Activated T-helper 1 cell treated with Interleukin-2 at 50 U/mL for 16 hours (primary cell): Measurements from ENCODE around the gene IFNA6.

Source experiments
- DNase-seq: peaks from one replicate; pipeline ENCODE4 v3.0.0-alpha.2; 2020; ENCODE audit warnings: low read depth

IFNA6 gene

GRCh38 chr9:21331676-21332402 lies 18.8 kb downstream of the IFNA6 start:
- DNase-seq, result no peak

GRCh38 chr9:21326526-21327139 lies 24.1 kb downstream of the IFNA6 start:
- DNase-seq, result no peak

DNA sequence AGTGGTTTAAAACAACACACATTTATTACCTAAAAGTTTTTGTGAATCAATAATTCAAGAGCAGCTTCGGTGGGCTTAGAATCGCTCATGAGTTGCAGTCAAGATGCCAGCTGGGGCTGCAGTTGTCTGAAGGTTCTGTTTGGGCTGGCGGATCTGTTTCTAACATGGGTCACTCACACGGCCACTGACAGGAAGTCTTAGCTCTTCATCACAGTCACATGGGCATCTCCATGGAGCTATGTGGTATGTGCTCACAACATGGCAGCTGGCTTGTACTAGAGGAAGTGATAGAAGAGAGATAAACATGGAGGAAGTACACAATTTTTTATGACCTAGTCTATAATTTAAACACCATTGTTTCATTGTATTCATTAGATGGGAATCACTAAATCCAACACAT lies 26.6 kb downstream of the IFNA6 start:
- DNase-seq, result no peak

- no peak for DNase-seq
These were observed 27.7 kb downstream of the IFNA6 start for GRCh38 chr9:21322911-21323461.

GRCh38 chr9:21320465-21320864 lies 30.2 kb downstream of the IFNA6 start:
- no peak for DNase-seq

DNA sequence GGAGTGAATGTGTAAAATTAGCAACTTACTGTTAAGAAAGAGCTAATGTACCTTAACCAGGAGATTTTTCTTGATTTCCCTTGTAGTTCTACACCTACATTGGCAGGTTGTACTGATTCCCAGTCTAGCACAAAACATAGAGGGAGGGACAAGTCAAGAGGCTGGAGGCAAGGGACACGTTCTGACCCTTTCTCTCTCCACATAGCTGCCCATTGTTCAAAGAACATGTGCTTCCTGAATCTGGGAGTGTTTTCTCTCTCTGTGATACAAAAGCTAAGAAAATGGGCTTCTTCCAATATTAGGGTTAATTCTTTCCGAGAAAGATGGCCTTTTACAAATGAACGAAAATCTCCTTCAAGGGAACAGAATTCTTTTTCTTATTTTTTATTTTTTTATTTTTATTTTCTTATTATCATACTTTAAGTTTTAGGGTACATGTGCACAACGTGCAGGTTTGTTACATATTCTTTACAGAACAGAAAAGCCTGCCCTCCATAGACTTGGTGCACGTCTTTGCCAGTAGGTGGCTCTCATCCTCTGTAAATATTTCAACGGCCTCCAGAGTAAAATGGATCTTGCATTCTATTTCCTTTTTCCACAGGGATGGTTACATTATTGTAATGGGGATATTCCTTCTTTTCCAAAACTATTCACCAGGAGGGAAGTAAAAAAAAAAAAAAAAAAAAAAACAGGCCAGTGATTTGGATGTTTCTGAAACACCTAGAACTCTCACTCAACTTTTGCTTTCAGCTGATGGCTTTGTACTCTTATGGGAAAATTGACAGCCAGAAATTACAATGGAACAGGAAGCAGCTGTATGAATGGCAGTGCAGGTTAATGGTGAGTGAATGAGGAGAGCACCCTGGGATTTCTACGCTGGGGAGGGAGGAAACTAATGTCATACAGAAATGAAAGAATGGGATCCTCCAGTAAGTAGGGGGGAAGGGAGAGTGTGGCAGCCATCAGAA lies 32.4 kb downstream of the IFNA6 start:
- DNase-seq, result no peak

DNA sequence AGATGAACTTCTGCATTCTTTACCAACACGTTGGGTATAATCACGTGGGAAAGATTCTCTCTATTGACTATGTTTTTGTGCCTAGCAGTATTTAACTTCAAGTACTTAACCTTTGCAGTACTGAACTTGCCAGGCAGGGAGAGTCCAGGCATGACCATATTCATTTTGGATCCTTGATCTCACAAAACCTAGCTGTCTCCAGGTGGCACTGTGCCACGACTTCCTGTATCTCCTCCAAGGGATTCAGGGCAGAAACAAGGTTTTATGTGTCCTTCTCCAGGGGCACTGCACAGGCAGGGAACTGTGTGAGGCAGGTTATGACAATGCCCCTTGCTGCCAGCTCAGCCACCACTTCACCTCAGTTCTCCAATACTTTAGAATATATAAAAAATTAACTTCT lies 33.8 kb downstream of the IFNA6 start:
- no peak for DNase-seq

DNA sequence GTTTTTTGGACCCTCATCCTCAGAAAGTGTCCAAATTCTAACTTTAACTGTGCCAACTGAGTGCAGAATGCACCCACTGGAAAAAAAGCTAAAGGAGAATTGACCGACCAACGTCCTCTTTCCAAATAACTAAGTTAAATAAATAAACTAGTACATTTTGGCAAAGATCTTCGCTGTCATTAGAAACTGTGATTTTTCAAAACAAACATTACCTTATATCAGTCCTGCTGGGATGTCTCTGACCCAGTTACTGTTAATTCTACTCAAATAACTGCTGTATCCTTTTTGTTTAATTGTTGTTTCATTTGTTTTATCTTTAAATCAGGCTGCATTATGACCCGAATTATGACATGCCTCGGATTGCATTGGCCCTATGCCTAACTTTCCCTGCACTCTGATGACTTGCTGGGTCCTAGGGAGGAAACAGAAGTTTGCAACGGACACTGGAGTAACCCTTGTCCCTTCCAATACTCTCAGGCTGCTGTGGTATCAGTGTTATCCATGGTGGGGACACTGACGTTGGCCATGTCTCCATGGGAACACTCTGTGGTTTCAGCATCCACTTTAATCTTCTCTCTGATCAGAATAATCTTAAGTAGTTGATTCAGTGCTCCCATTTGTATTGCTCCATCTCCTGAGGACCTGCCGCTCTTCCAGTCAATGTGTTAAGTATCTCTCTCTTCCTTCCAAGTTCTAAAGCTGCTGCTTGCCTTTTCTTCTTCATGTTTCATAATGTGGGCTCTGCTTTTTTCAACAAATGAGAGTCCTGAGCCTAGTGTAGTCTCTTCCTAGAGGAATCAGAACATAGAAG lies 34.5 kb downstream of the IFNA6 start:
- DNase-seq, result no peak

GRCh38 chr9:21314152-21314551 lies 36.5 kb downstream of the IFNA6 start:
- no peak for DNase-seq

DNA sequence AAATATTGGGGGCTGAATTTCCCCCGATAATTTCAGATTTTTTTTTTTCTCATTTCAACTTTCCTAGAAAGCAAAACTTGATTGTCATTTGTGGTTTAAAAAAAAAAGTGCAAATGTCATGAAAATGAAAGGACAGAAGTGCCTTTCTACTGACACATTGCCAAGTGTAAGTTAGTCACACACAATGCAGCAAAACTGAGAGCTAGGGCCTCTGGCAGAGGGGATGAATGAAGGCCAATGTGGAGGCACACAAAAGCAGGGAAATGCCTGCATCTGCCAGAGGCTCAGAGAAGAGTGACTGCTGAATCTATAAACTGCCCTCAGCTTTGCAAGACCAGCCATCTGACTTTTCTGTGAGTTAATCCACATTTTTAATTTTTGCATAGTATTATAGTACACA lies 38.8 kb downstream of the IFNA6 start:
- no peak for DNase-seq

DNA sequence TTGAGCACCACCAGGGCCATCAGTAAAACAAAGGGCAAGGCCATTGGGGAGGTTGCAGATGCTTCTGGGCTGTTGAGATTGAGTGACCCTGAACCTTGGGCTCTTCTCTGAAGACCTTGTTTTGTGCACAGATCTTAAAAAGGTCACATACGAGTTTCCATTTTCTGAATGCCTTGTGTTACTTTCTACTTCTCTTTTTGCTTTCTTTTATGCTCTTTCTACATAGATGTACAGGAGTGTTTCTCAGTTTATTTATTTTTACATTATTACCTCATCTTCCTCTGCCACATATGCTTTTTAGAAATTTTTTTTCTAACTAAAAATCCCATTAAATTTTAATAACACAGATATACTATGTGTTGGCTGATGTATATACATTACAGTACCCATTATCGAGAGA lies 45.5 kb downstream of the IFNA6 start, which contains the start of gene IFNA5:
Gene IFNA5 (minus strand): TSS at position 101 of the 400 bp plus-strand sequence. CDS start 57 bp downstream, at position 44.
- DNase-seq, result no peak
